ENCODE data around the gene TBX19. TPM values are rescaled to one million over a fixed set of nuclear protein-coding genes. Genes with fewer than 3 reads are reported as not detected.

TBX19 gene
- total and polyA plus RNA-seq, 2 of the 8 experiments (the other 6 are each of a cell fraction or from before 2014, with no cell fraction given) = 1.0 to 1.8 TPM

DNA sequence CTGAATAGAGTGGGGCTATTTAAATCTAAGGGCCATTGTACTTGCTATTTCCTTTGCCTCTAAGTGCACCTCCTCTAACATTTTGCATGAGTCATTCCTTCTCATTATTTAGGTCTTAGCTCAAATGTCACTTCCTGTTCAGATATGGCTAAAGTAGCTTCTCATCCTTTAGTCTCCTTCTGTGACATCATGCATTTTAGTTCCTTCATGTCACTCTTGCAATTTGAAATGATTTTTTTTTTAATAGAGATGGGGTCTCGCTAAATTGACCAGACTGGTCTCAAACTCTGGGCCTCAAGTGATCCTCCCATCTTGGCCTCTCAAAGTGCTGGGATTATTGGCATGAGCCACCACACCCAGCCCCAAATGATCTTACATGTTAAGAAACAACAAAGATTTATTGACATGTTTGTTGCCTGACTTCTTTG lies 6.6 kb downstream of the TBX19 start:
- H3K14ac ChIP-seq (ENCODE audit: insufficient read length) = no peak overlapping the region
- H4K8ac ChIP-seq (ENCODE audit: extremely low read depth, insufficient read depth, low read length) = no peak overlapping the region
- H3K9ac ChIP-seq (replicated peaks in 1 of 4; ENCODE audit: extremely low read depth in 1 of 4, low read depth in 3 of 4, low read length in 3 of 4) = no peak overlapping the region
- no peak overlapping the region for H3K18ac ChIP-seq (ENCODE audit: extremely low read depth, low read length)
- no peak overlapping the region for H2BK120ac ChIP-seq (replicated peaks; ENCODE audit: low read depth, low read length)
- H2AK5ac ChIP-seq (ENCODE audit: low read depth, low read length) = no peak overlapping the region
- H3K27ac ChIP-seq (ENCODE audit: low read depth, low read length) = no peak overlapping the region
- no peak overlapping the region for H2BK20ac ChIP-seq (ENCODE audit: low read length)
- DNase-seq (ENCODE audit: low read depth in 1 of 2, low spot score in 2 of 2) (no peak), FAIRE-seq (no peak)
- ChIA-PET CTCF (ENCODE audit: partially characterized antibody) (interaction anchor here (0.6 to 1.4 kb wide), 4 partner anchors 15 to 52 kb away, joined by 3 to 4 read pairs (median 3); no protein-coding TSS in a partner anchor), POLR2A (ENCODE audit: partially characterized antibody) (no interaction called here)
- no peak overlapping the region for H4K91ac ChIP-seq (replicated peaks; ENCODE audit: insufficient read length, low read length)
- H3K9me3 ChIP-seq (ENCODE audit: insufficient read depth in 2 of 2, low read depth in 1 of 2, low read length in 1 of 2) = no peaks in the 10 kb centered on the region
- no peaks in the 10 kb centered on the region for H3K36me3 ChIP-seq (ENCODE audit: control insufficient read depth in 2 of 4, insufficient read depth in 4 of 4, low read length in 3 of 4)
- no peak overlapping the region for H3K23ac ChIP-seq (ENCODE audit: insufficient read length)
- no peak overlapping the region for H2AFZ ChIP-seq (ENCODE audit: low read length)
- H3K23me2 ChIP-seq (ENCODE audit: low read depth, low read length) = no peaks in the 10 kb centered on the region
- H3K4me1 ChIP-seq (replicated peaks in 1 of 4; ENCODE audit: control insufficient read depth in 3 of 4, insufficient read depth in 4 of 4, low read length in 3 of 4) = peaks cover 0 to 9% (median 4%) of the 10 kb centered on the region in 4 experiments; a peak in 5 of 7 replicates
- H3K56ac ChIP-seq (replicated peaks; ENCODE audit: insufficient read length, low read depth, low read length) = no peak overlapping the region
- H3K27me3 ChIP-seq (replicated peaks in 1 of 4; ENCODE audit: control insufficient read depth in 3 of 4, extremely low read depth in 1 of 4, insufficient read depth in 3 of 4, low read length in 3 of 4) = no peaks in the 10 kb centered on the region
- no peak overlapping the region for H3K4me3 ChIP-seq (ENCODE audit: extremely low read depth in 1 of 4, insufficient read depth in 2 of 4, low read depth in 3 of 4, low read length in 4 of 4)
- no peak overlapping the region for H3K4me2 ChIP-seq (ENCODE audit: insufficient read depth in 1 of 2, low read depth in 2 of 2, low read length in 2 of 2)
- WGBS, 2 experiments (ENCODE audit: extremely low coverage in 1 of 2, insufficient coverage in 1 of 2, insufficient read length in 1 of 2, insufficient replicate concordance in 2 of 2, low coverage in 1 of 2, low lambda C conversion rate in 2 of 2, missing lambda C conversion rate in 1 of 2) = 92% methylated on average over 1 of the region's 1 CpG; no CpG with 5 or more reads in 1 of the 2 experiments
- H3K79me1 ChIP-seq (ENCODE audit: low read depth, low read length) = no peaks in the 10 kb centered on the region
- H4K20me1 ChIP-seq (replicated peaks in 1 of 2; ENCODE audit: control insufficient read depth in 1 of 2, insufficient read depth in 2 of 2, low read length in 2 of 2) = no peaks in the 10 kb centered on the region
- H2BK5ac ChIP-seq (ENCODE audit: low read depth, low read length) = no peak overlapping the region
- H2BK15ac ChIP-seq (ENCODE audit: low read length) = no peak overlapping the region
- no peak overlapping the region for H4K5ac ChIP-seq (ENCODE audit: insufficient read length, low read depth, low read length)
- H3K79me2 ChIP-seq (ENCODE audit: control insufficient read depth in 1 of 2, insufficient read depth in 2 of 2, low read length in 2 of 2) = no peaks in the 10 kb centered on the region
- no peak overlapping the region for H2BK12ac ChIP-seq (ENCODE audit: low read depth, low read length)
- no peak overlapping the region for H3K4ac ChIP-seq (replicated peaks; ENCODE audit: insufficient read length, low read depth, low read length)
- TF ChIP-seq CEBPB (IDR thresholded peaks at IDR 0.05; ENCODE audit: low read depth, low read length) = no peak
- no peak for TF ChIP-seq ZNF274 (IDR thresholded peaks at IDR 0.05; ENCODE audit: borderline replicate concordance, extremely low read depth, low read length)
- TF ChIP-seq RFX5 (IDR thresholded peaks at IDR 0.05; ENCODE audit: borderline replicate concordance, low read depth, low read length) = no peak
- no peak for TF ChIP-seq NRF1 (IDR thresholded peaks at IDR 0.05; ENCODE audit: low read depth, low read length)
- TF ChIP-seq TEAD4 (IDR thresholded peaks at IDR 0.05; ENCODE audit: low read depth, low read length) = no peak
- TF ChIP-seq JUND (IDR thresholded peaks at IDR 0.05; ENCODE audit: low read length) = no peak
- no peak for TF ChIP-seq GTF2F1 (IDR thresholded peaks at IDR 0.05; ENCODE audit: borderline replicate concordance, low read depth, low read length)

Data from H1 (cell line).